Measurements from ENCODE around the gene GALK1.

The GALK1 gene

DNA sequence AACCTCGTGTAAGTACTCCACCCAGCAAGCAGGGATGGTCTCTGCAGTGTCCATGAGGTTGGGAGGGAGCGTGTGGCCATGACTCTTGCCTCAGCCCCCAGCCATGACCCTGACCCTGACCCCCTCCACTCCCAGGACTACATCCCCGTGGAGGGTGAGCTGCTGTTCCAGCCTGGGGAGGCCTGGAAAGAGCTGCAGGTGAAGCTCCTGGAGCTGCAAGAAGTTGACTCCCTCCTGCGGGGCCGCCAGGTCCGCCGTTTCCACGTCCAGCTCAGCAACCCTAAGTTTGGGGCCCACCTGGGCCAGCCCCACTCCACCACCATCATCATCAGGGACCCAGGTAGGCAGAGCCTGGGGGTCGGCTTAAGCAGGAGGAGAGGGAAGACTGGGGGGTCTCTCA is 16.3 kb downstream of the GALK1 start:
- DNase-seq: no peak

DNA sequence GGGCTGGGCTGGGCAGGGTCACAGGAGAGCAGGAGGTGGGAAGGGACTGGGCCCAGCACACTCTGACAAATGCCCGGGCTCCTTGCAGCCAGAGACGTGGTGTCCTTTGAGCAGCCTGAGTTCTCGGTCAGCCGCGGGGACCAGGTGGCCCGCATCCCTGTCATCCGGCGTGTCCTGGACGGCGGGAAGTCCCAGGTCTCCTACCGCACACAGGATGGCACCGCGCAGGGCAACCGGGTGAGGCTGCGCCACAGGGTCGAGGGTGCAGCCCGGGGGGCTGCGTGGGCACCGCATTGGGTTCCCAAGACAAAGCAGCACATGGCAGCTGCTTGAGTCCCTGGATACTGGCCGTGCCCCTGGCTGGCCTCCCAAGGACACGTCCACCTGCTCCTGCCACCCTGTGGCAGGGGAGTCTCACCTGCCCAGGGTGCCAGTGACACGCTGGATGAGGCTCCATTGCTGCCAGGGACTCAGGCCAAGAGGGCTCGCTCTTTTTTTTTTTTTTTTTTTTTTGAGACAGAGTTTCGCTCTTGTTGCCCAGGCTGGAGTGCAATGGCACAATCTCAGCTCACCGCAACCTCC is 21.3 kb downstream of the GALK1 start:
- DNase-seq: no peak

DNA sequence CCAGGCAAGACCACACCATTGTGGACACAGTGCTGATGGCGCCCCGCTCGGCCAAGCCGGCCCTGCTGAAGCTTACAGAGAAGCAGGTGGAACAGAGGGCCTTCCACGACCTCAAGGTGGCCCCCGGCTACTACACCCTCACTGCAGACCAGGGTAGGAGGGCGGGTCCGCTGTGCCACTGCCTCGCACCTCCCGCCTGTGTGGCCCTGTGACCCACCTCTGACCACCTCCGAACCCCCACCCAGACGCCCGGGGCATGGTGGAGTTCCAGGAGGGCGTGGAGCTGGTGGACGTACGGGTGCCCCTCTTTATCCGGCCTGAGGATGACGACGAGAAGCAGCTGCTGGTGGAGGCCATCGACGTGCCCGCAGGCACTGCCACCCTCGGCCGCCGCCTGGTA is 22.7 kb downstream of the GALK1 start:
- no peak for DNase-seq

DNA sequence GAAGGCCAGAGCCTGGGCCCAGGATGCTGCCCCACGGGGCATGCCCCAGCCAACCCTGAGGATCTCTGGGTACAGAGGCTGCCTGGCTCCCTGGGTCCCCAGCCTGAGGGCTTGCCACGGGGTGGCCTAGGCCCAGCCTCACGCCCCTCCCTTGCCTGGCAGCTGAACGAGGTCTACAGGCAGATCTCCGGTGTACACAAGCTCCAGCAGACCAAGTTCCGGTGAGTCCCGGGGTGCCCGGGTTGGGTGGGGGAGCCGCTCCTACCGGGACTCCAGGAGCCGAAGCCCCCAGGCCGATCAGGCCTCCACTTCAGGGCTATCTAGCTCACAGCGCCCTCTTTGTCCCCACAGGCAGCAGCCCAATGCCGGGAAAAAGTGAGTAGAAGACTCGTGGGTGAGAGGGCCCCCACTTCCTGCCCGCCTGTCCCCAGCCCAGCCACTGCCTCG is 24.3 kb downstream of the GALK1 start:
- DNase-seq: no peak

DNA sequence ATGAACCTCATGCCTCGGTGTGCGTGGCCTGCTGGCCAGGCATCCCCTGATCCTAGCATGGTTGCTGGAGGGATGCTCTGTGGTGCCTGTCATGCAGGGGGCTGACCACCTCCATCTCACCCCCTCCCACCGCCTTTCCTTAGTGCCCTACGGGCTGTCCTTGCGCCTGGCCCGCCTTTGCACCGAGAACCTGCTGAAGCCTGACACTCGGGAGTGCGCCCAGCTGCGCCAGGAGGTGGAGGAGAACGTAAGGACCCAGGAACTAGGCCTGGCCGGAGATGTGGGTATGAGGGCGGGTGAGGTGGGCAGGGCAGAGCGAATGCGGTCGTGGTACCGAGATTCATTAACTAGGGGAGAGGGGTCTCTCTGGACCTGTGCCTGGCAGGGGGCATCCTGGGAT is 24.8 kb downstream of the GALK1 start:
- no peak for DNase-seq

DNA sequence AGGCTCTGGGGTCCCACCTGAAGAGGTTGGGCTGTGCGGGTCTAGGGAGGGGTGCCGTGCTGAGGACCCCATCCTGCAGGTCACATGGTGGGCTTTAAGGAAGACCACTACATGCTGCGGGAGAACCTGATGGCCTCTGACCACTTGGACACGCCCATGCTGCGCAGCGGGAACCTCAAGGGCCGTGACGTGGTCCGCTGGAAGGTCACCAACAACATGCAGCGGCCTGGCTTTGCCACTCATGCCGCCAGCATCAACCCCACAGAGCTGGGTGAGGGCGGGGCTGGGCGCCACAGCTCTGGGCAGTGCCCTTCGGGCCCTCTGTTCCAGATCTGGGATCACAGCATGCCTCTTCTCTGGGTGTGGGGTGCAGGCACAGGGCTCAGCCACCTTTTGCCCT is 25.2 kb downstream of the GALK1 start:
- DNase-seq: no peak

DNA sequence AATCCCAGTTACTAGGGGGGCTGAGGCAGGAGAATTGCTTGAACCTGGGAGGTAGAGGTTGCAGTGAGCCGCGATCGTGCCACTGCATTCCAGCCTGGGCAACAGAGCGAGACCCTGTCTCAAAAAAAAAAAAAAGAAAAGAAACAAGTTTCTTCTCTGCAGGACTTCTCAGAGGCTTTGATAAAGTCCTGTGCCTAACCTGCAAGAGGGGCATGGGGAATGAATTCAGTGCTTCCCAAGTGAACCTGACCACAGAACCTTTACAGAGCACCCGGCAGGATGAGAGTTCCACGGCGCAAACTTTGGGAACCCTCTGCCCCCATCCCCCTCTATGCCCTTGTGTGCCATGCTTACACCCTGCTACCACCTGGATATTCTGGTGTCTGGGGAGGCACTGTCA is 25.8 kb downstream of the GALK1 start:
- no peak for DNase-seq

DNA sequence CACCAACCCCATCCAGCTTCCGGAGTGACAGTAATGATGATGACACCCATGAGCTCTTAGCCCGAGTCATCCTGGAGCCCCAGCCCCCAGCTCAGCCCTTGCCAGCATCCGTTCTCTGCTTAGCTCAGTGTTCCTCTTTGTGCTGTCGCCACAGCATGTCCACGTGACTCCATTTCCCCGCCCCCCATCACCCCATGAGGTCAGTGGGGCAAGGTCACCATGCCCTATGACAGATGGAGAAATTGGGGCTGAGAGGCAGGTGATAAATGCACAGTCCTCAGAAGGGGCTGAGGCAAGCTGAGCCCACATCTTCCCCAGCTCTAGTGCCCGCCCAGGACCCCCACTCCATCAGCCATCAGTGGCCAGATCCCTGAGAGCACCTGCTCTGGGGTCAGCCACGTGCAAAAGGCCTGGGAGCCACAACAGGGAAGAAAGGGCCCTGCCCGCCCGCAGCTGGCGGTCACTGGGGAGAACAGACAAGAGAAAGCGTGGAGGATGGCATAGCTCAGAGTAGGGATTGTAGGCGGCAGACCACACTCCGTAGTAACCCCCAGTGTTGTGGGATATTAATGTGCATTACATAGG is 26.7 kb downstream of the GALK1 start:
- no peak for DNase-seq

DNA sequence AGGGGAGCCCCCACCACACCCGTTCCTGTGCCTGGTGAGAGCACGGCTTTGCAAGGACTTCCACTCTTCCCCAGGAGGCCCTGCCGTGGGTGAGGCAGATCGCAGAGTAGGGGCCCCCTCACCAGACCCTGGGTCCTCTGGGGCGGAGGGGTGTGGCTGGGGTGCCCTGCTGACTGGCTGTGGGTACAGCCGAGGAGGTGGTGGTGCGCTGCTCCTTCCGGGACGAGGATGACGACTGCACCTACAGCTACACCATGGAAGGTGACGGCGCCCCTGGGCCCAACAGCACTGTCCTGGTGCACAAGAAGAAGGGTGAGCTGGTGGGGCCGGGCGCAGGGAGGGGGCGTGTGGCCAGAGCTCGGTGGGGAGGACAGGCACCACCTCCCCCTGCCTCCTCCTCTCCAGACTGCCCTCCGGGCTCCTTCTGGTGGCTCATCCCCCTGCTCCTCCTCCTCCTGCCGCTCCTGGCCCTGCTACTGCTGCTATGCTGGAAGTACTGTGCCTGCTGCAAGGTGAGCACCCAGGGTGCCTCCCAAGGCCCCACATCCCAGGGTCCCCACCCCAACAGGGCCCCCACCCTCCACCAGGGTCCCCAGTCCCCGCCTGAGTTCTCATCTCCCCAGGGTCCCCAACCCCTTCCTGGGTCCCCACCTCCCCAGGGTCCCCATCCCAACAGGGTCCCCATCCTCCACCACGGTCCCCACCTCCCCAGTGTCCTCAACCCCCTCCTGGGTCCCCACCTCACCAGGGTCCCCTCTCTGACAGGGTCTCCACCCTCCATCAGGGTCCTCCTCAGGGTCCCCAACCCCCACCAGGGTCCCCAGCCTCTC is 27.6 kb downstream of the GALK1 start:
- DNase-seq: no peak

DNA sequence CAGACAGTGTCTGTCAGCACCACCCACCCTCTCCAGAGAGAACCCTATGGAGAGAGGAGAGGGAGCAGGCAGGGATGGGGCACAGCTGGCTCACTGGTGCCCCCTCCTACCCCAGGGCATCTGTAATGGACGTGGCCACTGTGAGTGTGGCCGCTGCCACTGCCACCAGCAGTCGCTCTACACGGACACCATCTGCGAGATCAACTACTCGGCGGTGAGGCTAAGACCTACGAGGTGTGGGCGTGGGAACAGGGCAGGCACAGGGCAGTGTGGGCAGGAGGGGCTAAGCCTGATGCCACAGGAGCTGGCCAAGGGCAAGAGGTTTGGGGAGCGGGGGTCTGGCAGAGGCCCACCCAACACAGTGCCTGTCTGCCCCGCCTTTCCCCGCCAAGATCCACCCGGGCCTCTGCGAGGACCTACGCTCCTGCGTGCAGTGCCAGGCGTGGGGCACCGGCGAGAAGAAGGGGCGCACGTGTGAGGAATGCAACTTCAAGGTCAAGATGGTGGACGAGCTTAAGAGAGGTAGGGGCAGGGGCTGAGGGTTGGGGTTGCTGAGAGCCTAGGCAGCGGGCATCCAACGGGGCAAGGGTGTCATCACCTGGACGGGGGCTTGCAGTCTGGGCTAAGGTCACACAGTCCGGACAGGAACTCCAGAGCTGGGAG is 28.7 kb downstream of the GALK1 start:
- no peak for DNase-seq

DNA sequence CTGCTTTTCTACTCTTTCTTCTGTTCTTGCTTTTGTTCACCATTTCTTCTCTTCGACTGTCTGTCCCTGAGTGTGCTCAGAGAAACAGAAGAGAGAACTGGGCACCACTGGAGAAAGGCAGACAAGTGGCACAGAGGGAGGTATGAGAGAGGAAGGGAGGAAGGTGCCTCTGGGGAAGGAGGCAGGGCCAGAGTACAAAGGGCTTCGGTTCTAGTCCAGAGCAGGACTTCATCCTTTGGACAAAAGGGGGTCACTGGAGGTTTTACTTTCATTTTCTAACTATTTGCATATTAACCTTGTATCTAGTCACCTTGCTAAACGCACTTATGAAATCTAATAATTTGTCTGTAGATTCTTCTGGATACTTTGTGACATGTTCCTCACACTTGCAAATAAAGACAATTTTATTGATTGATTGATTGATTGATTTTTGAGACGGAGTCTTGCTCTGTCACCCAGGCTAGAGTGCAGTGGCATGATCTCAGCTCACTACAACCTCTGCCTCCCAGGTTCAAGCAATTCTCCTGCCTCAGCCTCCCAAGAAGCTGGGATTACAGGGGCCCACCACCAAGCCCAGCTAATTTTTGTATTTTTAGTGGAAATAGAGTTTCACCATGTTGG is 30.2 kb downstream of the GALK1 start:
- DNase-seq: no peak

DNA sequence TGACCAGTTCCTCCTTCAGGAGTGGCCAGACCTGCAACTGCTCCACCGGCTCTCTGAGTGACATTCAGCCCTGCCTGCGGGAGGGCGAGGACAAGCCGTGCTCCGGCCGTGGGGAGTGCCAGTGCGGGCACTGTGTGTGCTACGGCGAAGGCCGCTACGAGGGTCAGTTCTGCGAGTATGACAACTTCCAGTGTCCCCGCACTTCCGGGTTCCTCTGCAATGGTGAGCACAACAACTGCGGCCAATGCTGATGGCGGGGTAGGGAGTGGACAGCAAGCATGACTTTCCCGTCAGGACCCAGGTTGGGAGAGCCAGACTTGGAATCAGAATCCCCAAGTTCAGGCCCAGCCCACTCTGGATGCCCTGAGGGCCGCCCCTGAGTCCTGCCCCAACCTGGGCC is 31.5 kb downstream of the GALK1 start:
- no peak for DNase-seq

DNA sequence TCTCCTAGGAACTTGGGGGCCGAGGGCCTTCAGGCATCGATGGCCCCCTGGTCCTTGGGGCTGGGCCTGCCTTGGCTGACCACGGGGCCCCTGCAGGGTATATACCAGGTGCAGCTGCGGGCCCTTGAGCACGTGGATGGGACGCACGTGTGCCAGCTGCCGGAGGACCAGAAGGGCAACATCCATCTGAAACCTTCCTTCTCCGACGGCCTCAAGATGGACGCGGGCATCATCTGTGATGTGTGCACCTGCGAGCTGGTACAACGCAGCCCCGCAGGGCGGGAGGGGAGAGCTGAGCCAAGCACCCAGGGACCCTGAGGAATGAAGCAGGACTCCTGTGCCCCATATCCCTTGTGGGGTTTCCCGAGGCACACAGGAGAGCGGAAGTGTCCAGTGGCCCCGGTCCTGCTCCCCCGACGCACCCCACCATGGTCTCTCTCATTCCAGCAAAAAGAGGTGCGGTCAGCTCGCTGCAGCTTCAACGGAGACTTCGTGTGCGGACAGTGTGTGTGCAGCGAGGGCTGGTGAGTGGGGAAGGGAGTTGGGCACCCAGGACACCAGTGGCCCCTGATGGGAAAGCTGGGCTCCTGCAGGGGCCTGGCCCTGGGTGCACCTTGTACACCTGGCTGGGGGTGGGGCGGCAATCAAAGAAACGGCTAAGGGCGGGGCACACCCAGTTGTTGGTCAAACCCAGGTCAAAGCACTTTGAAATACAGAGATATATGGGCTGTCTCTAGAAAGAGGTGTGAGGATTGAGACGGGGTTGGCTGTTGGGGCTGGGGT is 33.1 kb downstream of the GALK1 start:
- DNase-seq: no peak

DNA sequence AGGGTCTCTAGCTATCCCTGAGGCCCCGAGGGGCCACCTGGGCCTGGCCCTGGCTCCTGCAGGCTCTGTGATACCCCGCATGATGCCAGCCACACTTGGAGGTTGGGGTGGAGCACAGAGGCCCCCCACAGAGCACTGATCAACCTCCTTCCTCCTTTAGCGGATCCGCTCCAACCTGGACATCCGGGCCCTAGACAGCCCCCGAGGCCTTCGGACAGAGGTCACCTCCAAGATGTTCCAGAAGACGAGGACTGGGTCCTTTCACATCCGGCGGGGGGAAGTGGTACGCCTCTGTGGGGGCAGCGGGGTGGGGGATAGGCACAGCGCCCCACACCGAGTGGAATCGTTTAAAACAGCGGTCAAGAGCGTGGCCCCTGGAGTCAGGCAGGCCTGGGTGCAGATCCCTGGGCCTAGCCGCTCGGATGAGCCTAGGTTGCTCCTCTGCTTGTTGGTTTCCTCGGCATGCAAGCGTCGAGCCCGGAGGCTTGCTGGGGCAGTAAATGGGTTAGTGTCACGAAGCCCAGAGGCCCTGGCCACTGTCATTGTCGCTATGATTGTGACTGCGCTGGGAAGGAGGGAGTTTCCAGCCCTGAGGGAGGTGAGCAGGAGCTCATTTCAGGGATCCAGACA is 33.8 kb downstream of the GALK1 start:
- no peak for DNase-seq

DNA sequence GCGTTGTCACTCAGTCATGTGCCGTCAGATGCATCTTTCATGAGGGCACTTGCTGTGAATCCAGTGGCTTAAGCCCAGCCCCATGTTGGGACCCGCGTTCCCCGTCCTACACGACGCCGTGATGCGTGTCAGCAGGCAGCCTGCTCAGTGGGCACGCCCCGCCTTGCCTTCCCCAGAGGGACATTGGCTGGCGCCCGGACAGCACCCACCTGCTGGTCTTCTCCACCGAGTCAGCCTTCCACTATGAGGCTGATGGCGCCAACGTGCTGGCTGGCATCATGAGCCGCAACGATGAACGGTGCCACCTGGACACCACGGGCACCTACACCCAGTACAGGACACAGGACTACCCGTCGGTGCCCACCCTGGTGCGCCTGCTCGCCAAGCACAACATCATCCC is 34.9 kb downstream of the GALK1 start:
- DNase-seq: no peak

DNA sequence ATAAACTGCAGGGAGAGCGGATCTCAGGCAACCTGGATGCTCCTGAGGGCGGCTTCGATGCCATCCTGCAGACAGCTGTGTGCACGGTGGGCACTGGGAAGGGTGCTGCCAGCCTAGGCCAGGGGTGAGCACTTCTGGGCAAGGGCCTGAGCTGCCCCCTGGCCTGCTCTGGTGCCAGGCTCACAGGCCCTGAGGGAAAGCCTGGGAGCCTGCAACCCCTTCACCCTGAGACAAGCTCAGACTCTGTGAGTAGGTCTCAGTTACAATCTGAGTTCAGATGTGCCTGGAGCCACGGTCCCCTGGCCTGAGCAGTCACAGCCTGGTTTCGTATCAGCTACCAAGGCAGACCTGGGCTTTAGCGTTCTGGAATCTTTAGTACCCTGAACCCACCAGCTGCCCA is 35.6 kb downstream of the GALK1 start:
- no peak for DNase-seq

DNA sequence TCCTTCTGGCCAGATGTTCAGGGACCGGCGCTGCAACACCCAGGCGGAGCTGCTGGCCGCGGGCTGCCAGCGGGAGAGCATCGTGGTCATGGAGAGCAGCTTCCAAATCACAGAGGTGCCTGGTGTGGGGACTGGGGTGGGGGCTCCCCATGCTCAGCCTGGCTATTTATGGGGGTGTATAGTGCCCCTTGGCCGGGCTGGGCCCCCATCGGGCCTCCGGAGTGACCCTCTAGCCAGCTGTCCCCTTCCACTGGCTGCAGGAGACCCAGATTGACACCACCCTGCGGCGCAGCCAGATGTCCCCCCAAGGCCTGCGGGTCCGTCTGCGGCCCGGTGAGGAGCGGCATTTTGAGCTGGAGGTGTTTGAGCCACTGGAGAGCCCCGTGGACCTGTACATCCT is 37.6 kb downstream of the GALK1 start:
- DNase-seq: no peak

DNA sequence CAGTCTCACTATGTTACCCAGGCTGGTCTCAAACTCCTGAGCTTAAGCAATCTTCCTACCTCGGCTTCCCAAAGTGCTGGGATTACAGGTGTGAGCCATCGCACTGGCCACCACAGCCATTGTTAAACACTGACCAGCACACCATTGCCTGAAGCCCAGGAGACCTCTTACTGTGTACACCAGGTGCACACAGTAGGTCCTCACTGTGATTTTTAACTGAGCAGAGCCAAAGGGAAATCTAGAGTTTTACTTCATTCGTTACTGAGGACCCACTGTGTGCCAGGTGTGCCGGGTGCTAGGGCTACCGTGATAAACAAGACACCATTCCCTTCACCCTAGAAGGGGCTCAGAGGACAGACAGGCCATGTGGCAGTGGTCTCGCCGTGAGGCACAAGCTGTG is 39.5 kb downstream of the GALK1 start:
- no peak for DNase-seq

DNA sequence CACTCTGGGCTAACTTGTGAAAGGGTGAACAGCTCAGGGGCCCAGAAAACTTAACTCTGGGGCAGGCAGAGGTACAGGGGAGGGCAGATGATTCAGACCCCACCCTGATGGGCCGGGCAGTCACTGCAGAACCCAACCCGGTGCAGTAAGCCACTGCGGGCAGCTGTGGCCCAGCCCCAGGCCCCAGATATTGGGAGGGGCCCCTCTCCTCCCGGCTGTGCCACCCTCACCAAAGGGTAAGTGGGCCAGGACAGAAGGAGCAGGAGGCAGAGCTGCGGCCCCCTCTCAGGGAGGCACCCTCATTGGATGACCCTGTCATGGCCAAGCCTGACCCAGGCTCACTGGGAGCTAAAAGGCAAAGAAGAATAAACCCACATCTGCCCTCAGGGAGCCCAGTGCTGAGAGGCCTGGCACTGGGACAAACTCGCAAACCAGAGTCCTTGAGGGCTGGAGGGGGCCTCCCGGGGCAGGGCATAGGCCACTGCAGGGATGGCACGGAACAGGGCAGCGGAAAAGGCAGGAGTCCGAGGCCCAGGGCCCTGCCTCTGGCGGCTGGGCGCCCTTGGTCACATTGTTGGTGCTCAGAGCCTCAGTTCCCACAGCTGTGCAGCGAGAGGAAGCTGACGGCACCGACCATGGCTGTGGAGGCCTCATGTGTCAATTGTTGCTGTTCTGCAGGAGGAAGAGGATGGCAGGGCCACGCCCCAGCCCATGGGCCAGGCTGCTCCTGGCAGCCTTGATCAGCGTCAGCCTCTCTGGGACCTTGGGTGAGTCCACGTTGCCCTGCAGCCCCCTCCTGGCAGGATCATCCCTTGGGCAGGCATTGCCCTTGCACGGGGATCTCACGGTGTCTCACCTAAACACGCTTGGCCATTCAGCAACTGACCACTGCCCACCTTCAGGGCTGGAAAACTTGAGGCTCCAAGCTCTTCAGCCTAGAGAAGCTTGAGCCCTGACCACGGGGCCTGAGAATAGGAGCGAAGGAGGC is 40.7 kb downstream of the GALK1 start:
- no peak for DNase-seq

DNA sequence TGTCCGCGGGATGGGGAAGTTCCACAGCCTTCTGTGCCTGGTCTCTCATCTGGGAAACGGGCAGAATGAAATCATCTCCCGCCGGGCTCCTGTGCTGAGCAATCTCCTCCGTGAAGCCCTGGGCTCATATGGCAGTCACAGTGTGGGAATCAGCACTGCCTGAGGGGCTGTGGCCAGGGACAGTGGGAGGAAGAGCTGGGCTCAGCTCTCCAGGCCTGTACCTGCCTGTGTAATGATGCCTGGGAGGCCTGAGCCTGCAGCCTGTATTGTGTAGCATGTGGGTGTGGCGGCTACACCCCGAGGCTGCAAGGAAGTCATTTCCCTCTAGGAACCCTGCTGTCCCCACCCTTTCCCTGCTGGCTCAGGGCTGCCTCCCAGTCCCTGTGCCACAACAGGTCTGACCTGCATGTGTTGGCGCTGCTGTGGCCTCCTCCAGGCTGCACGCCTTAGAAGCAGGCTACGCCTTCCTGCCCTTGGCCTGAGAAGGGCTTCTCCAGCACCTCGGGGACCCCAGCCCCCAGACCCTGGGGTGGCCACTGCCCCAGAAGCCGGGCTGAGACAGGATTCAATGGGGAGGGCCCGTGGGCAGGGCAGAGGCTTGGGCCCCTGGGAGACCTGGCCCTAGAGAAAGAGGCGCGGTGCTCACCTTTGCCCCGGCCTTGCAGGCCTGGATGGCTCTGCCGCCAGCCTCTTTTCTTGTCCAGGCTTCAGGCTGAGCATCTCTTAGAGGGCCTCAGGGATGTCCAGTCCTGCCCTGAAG is 41.6 kb downstream of the GALK1 start:
- DNase-seq: no peak
